ENCODE measurements around the gene JAK3.

JAK3 gene

DNA sequence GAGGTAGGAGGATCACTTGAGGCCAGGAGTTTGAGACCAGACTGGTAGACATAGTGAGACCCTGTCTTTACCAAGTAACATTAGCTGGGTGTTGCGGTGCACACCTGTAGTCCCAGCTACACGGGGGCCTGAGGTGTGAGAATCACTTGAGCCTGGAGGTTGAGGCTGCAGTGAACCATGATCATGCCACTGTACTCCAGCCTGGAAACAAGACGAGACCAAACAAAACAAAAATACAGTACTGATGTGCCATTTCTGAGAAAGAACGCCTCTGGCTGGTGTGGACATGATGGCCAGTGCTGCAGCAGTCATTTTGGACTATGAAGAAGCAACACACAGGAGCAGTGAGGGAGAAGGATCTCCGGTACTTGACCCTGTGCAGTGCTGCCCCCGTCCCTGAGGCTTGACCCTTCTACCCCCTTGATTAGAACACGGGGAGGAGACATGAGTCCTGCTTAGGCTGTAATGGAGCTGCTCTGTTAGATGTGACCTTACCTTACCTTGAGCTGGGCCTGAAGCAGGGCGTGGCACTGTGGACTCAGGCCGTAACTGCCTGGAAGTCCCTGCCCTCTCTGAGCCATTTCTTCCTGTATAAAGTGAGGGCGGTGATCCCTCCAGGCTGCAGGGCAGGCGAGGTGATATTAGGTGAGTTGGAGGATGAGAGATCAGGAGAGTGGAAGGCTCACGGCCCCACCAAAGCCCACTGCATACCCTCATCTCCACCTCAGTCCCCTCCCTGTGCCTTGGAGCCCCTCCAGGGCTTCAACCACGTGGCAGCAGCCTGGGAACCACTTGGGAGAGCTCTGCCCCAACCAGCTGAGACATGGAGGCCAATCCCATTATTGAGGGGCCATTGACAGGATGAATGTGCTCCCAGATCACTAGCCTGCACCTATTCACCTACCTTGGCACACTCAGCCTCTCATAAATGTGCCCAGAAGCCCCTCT is 17.9 kb upstream of the JAK3 start:
- peak; percentile 38 for DNase-seq

GRCh38 chr19:17863520-17864182 is 15.9 kb upstream of the JAK3 start:
- no peak for DNase-seq

GRCh38 chr19:17862711-17863519 is 15.1 kb upstream of the JAK3 start:
- DNase-seq: no peak

GRCh38 chr19:17861542-17862402 is 14.0 kb upstream of the JAK3 start:
- no peak for DNase-seq

DNA sequence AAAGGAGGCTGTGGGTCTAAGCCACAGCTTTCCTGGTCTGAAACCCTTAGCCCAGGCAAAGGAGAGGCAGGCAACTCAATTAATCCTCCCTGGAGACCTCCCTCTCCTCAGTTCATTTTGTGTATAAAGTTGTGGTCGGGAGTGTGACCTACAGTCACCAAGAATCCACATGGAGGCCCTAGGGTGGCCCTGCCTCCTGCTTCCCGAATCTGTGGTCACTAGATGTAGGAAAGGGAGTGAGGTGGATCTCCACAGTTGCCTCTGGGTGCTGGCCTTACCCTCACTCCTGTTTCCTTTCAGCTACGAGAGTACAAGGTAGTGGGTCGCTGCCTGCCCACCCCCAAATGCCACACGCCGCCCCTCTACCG is 13.2 kb upstream of the JAK3 start:
- no peak for DNase-seq

DNA sequence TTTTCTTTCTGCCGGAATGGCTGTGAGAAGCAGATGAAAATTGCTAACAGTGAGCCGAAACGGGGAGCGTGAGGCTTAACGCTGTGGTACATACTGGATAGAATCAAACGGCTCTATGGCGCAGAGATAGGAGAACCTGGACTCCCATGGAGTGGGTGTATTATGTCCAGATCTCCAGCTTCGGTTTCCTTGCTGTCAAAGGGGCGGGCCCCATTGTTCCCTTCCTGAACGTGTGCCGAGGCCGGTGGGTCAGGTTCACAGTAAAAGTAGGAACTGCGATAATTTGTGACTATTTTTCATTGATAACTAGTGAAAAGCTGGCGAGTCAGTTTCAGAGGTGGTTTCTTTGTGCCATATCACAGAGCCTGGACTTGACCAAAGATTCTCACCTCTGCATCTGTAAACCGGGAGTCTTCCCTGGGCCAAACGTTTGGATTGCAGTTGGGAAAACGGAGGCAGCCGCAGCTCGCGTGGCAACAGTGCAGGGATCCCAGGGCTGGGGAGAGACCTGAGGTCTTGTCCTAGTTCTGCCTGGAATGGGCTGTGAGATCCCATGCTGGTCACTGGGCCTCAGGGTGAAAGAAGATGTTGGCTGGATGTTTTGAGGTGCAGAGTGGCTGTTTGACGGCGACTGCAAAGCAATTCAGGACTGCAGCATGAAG is 12.7 kb upstream of the JAK3 start:
- no peak for DNase-seq

- DNase-seq: peak; percentile 99
Observed at GRCh38 chr19:17859533-17860330, 11.9 kb upstream of the JAK3 start, which contains the start of gene RPL18A. Gene RPL18A (plus strand): TSS chr19:17859910. CDS start chr19:17859957, 47 bp downstream.

GRCh38 chr19:17855280-17856152 is 7.7 kb upstream of the JAK3 start:
- DNase-seq: peak; percentile 93

- no peak for DNase-seq
Observed at GRCh38 chr19:17854061-17854460, 6.3 kb upstream of the JAK3 start.

- DNase-seq: no peak
Observed at GRCh38 chr19:17848595-17849292, 962 bp upstream of the JAK3 start.

- DNase-seq: peak; percentile 54
Observed at GRCh38 chr19:17846146-17846545, 1.6 kb downstream of the JAK3 start.

DNA sequence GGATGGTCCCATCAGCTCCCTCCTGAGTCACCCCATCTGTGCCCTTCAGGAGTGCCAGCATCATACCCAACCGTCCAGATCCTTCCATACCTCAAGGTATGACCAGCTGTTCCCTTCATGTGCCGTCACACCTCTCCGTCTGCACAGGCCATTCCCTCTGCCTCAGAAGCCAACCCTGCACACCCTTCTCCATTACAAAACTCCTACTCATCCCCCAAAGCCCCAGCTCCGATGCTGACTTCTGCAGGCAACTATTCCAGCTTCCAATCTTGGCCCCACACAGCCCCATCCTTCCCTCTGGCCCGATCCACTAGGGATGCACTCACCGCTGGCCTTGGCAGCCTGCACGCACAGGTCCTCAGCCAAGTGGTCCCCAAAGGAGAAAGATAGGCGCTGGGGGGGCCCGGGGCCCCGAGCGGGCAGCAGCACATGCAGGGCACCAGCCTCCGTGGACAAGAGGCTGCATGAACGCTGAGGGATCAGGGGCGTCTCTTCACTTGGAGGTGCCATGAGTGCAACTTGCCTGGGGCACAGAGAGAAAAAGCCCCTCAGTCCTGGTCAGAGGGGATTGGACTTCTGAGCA is 3.8 kb downstream of the JAK3 start:
- no peak for DNase-seq

DNA sequence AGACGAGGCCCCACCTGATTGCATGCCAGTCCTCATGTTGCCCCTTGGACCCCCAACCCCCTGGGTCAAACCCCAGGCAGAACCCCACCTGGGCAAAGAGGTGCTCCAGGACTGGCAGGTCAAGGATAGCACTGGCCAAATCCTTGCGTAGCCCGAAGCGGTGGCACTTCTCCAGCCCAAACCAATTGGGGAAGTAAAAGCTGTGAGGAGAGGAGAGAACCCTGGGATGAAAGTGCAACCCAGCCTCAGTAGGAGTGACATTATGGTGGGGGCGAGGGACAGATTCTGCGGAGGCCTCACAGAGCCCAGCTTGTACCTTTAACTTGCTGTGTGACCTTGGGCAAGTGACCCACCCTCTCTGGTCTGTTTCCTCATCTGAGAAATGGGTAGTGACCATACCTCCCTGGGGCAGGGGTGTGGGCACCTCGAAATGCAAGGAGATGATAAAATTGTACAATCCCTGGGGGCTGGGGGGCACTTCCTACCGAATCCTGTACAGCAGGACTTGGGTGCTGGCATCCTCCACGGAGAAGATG is 4.4 kb downstream of the JAK3 start:
- DNase-seq: no peak

DNA sequence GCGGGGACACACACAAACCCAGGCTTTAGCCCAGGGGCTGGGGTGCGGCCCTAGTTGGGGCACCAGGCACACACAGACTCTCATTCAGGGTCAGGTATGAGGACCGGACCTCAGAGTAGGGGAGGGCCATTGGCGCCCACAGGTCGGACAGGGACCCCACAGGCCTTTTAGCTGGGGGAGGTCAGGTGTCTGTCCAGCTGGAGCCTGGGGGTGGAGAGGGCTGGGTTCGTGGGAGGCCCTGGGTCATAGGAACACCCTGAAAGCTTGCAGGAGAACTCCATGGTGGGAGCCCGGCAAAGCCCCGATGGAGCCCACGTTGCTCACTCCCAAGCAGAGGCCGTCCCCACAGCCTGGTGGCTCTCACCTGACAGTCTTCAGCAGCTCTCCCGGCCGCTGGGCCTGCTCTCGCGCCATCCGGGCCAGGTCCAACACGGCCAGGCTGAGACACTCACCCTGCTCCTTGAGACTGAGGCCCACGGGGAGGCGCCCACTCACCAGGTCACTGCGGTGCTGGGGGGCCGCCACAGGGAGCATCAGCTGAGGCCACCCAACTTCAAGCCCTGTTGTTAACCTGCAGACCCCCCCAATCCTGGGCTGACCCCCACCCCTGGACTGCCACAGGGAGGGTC is 5.0 kb downstream of the JAK3 start:
- DNase-seq: no peak

DNA sequence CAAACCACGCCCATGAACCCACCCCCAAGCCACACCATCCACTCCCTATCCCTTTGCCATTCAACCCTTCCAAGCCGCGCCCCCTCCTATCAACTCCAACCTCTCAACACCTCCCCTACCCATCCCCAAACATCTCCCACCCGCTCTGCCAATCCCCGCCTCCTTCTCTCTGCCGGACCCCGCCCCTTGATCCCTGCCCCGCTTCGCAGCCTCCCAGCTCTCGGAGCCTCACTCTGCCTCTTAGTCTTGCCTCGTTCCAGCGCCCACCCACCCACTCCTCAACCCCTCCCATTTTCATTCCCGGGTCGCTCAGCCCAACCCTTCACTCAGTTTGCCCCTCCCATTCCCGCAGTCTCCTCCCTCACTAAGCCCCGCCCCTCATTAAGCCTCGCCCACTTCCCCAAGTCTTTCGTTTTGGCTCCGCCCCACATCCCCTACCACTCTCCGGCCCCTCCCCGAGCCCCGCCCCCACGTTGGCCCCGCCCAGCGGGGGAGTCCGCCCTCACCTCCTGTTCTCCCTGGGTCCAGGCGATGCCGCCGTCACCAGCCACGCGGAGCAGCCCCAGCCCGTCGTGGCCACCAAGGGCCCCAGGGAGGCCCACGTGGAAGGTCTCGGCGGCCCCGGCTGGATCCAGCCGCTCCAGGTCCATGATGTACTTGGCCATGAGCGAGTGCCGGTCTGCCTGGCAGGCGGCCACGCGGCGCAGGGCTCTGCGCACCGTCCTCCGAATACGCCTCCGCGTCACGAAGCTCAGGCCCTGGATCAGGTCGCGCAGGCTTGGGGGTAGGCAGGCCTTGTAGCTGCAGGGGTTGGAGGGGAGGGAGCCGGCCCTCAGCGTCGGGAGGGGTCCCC is 5.7 kb downstream of the JAK3 start:
- peak; percentile 50 for DNase-seq

DNA sequence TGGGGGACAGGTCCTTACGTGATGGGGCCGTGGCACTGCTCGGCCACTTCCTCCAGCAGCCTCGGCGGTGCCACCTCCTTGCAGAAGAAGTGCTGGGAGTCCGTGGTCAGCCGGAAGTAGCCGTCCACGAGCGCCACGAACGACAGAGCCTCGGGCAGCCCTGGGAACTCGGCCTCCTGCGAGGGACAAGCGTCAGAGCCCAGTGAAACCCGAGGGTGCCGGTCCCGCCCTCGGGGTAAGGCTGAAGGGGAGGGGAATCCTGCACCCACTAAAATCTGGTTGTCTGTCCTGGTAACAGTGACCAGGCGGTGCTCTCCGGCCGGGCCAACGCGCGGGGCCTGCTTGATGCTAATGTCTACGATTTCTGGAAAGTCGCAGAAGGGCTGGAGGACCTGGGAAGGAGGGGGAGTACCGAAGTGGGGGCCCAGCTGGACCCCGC is 6.4 kb downstream of the JAK3 start:
- DNase-seq: no peak

- DNase-seq: no peak
Observed at GRCh38 chr19:17840019-17840418, 7.8 kb downstream of the JAK3 start.
